Activated naive CD4-positive, alpha-beta T cell (primary cell): ENCODE measurements around the gene GTF2I.
"Not testable (repeated sequence)": the region's sequence is repeated elsewhere in the genome, so short reads cannot be mapped to it uniquely, and the experiment has no call there.

Source experiments
- DNase-seq, 4 experiments: peaks; one replicate each; lab custom pipeline; 2025; lab: John Stamatoyannopoulos, UW

GTF2I gene

GRCh38 chr7:74713567-74713966 is 56.0 kb downstream of the GTF2I start:
- no peak for DNase-seq

DNA sequence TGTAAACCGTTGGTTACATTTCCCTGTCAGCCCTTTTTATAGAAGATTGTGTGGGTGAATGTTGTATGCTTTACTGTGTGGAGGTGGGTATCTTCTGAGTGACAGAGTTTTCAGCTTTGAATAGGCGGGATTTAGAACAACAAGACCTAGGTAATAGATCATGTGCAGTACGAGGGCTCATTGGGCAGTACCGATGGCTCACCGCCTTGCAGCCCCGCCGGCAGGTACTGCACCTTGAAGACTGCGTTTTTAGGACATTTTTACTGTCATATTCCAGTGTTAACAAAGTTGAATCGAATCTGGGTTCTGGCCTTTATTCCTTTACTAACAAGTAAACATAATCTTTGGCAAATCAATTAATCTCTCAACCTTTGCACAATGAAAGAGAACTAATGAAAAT is 60.4 kb downstream of the GTF2I start:
- DNase-seq, result no peak

DNA sequence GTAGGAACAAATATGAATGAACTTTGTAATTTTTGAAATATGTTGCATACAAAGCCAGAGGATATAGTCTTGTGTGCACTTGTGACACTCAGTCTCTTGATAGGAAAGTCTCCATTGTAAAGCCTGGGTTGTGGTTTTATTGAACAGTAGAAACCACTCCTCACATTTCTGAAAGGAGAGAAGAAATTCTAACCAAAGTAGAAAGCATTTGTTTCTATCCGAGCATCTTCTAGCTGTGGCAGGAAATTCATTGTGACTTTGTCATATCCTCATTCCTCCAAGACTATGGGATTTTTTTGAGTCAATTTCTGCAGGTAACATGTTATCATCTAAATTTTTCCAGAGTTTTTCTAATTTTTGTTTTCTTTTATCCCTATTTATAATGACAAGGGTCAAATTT is 60.8 kb downstream of the GTF2I start:
- DNase-seq, result no peak

DNA sequence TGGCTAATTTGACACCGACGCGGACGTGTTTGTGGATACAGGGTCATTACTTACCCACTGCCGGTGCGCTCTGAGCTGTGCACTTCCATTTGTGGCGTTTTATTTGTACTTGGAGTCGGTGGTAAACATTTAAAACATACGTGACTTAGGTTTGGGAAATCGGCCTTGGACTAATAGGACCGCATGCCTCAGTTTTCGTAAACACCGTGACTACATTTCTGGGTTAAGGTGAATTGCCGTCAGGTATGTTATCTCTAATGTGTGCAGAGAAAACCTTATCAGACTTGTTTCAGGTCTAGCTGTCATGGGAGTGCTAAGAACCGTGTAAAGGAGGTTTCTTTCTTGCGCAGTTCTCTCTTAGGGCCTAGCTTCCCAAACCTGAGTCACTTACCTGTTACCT is 64.6 kb downstream of the GTF2I start:
- DNase-seq, result no peak

DNA sequence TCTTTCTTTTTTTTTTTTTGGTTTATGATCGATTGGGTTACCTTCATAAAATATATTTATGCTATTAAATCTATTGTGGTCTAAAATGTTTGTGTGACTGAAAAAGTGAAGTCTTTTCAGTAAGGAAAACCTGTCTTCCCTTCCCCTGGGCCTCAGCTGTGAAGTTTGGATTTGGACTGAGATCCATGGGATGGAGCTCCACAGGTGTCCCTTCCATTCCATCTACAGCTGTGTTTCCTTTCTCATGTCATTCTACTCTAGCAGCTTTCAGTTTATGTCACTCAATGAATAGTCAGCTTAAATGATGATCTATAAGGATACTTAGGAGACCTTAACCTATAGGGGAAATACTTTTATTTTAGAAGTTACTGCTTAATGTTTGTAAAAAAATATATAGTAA is 68.3 kb downstream of the GTF2I start:
- DNase-seq, result no peak

- DNase-seq, result no peak
Observed at GRCh38 chr7:74726309-74727101, 69.0 kb downstream of the GTF2I start.

DNA sequence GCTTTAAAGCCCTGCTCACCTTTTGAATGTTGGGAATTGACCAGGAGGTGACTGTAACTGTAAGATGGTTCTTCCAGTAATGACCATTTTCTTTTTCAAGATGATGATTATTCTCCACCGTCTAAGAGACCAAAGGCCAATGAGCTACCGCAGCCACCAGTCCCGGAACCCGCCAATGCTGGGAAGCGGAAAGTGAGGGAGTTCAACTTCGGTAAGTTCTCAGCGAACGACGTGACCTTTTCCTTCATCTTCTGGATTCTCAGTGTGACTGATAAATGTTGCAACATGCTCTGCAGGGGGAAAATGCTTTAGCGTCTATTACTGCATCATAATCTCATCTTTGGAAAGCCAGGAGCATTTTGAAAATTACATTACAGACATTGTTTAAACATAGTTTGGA is 71.2 kb downstream of the GTF2I start:
- not testable (repeated sequence) for DNase-seq

GRCh38 chr7:74730186-74730585 is 72.7 kb downstream of the GTF2I start:
- DNase-seq, result not testable (repeated sequence)

DNA sequence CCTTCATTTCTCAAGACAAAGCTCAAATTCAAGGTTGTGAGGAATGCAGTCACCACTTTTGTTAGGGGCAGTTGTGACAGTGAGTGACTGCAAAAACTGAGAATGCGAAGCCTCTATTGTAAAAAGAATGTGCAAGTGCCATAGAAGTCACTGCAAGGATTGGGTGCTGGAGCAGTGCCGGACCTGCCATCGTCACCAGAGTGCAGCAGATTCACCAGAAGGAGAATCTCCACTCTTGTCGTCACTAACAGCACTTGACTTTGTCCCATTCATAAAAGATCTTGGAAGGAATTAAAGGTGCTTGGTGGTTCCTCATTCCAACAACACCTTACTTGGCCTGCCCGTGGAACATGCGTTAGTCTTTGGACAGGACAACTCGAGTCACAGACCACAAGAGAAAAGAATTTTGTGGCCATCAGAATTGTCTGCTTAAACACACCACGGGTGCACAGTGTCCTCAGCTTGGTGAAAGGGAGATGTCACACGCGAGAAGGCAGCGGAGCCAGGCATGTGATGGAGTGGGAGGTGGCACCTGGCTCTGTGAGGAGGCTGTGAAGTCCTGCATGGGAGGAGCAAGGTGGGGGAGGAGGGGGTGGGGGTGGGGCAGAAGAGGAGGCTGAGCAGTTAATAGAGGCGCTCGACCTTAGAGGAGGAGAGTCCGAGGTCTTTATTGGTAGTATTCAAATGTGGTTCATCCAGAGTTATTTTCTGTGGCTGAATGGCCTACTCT is 82.6 kb downstream of the GTF2I start:
- not testable (repeated sequence) for DNase-seq

DNA sequence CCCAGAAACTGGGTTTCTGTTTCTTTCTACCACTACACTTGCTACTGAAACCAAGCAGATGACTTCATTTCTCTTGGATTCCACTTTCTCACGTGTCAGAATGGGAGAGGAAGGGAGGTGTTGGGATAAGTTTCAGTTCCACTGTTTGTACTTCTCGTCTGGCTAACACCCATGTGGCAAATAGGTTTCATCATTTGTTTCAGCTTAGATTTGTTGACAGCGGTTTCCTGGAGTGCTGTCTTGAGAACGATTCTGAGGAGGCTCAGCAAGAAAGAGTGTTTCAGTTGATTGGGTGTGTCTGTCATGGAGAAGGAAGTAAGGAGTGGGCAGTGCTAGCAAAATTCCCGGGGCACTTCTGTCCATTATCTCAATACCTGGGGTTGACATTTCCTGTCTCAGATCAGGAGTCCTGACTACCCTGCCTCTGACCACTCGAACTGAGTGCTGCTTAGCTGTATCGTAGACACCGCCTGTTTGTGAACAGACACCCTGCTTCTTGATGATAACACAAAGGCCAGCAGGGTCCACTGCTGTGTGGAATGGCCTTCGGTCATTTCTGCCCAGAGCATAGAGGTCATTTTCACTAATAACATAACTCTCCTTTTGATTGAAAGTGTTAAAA is 86.5 kb downstream of the GTF2I start:
- DNase-seq, result not testable (repeated sequence)

DNA sequence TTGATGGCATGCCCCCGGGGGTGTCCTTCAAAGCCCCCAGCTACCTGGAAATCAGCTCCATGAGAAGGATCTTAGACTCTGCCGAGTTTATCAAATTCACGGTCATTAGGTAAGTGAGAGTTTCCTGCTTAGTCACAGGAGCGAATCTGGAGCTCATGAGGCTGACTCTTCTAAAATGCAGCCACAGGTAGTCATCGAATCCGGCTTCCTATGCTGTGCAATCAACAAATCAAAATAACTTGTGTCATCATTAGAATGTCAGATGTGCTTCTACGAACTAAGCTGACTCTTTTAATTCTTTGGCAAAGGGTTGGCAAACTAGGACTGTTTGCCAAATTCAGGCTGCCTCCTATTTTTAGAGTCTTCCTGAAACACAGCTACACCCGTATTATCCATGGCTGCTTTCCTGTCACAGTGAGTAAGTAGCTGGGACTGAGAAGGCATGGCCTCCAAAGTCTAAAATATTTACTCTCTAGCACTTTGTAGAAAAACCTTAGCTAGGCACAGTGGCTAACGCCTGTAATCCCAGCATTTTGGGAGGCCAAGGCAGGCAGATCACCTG is 96.5 kb downstream of the GTF2I start:
- DNase-seq, result not testable (repeated sequence)

DNA sequence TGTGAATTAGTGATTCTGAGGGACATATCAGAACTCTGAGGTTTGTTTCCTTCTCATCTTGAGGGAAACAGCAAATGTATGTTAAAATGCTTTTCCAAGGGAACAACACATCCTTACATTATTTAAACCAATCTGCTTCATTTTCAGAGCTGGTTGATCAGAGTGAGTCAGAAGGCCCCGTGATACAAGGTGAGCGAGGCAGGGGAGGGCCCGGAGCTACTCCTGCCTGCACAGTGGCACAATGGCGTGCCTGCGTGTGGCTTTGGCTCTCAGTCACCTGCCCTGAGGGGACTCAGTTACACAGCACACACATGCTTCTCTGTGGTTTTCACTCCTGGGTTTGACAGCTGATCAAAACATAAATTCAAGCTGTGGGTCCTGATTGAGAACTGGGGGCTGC is 99.2 kb downstream of the GTF2I start:
- not testable (repeated sequence) for DNase-seq

DNA sequence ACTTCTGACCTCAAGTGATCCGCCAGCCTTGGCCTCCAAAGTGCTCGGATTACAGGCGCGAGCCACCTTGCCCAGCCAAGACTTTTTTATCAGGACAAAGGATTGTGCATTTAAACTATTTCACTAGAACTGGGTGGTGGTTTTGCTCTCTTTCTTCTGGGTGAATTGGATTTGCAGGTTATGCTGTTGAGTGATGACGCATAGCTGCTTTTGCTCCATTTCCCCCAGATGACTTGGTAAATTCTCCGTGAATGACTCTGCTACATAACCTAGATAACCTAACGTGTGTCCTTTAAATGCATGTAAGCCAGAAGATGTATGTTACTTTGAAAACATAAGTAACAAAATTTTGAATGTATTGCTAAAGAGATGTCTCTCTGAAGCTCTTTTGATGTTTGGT is 100.8 kb downstream of the GTF2I start:
- not testable (repeated sequence) for DNase-seq

GRCh38 chr7:74758982-74759381 is 101.5 kb downstream of the GTF2I start:
- DNase-seq, result not testable (repeated sequence)

DNA sequence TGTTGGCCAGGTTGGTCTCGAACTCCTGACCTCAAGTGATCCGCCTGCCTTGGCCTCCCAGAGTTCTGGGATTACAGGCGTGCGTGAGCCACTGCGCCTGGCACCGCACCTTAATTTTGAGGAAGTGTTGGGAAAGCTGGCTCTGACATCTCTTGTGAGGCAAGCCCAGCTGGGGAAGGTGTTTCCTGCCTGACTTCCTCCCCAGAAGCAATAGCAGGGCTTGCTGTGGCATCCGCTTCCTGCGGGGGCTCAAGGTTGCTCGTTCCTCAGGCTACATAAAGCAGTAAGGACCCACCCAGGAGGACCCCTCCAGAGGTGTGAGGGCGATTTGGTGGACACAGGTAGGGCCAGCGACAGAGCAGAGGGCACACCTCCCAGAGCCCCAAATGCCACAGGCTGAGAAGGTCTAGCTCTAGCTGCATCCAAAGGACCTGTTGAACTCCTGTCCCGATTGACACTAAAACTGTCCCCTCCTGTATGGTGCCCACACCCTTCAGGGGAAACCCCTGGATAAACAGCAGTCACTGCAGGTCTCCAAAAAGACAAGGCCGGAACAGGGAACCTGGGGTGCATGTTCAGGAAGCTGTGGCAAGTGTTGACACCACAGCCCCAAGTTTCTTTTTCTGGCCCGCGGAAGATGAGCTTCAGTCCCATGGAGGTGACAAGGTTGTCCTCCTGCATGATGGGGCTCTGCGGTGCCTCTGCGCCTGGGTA is 107.8 kb downstream of the GTF2I start:
- not testable (repeated sequence) for DNase-seq

DNA sequence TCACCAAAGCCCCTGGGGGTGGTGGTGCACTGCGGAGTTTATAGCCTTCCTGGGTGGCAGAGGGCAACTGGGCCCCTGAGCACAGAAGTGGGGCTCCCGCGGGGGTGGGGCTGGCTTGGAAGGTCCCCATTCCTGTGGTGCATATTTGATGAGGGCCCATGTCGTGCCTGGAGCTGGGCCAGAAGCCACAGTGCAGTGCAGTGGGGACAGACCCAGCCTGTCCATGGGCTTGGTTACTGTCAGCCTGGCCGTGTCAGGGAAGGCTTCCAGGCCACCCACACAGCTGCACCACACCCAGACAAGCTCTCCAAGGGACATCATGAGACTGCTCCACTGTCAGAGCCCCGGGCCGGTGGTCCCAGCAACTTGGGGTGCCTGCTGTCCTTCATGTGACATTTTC is 109.0 kb downstream of the GTF2I start:
- not testable (repeated sequence) for DNase-seq

GRCh38 chr7:74766991-74767390 is 109.5 kb downstream of the GTF2I start:
- DNase-seq, result not testable (repeated sequence)

DNA sequence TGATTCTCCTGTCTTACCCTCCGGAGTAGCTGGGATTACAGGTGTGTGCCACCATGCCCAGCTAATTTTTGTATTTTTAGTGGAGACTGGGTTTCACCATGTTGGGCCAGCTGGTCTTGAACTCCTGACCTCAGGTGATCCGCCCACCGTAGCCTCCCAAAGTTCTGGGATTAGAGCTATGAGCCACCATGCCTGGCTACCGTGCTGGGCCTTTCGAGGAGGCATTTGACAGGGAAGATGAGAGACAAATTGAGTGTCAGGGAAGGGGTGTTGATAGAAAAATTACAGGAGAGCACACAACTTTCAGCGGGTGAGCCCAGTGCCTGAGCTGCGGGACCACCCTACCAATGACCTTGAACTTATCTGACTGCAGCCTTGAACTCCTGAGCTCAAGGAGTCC is 112.5 kb downstream of the GTF2I start:
- not testable (repeated sequence) for DNase-seq

GRCh38 chr7:74772093-74772492 is 114.6 kb downstream of the GTF2I start:
- DNase-seq, result not testable (repeated sequence)

GRCh38 chr7:74773760-74774750 is 116.5 kb downstream of the GTF2I start, which contains the start of gene NCF1:
NCF1 (plus strand) TSS chr7:74774011; CDS start chr7:74774032, 21 bp downstream.
- DNase-seq, result not testable (repeated sequence)
